HEK293 (cell line): ENCODE results near the gene STIM1.

ENCODE experiments used
- CTCF ChIP-seq: fragments of 450-650 bp; formaldehyde crosslinking; IDR thresholded peaks from 2 replicates; pipeline ENCODE4 v1.5.1; 2016; ENCODE audit warnings: missing biosample characterization, missing genetic modification characterization
- FEZF1 ChIP-seq: fragments of 450-650 bp; formaldehyde crosslinking; IDR thresholded peaks from 2 replicates; pipeline ENCODE4 v1.5.1; 2016; ENCODE audit warnings: missing biosample characterization, missing genetic modification characterization
- KLF9 ChIP-seq: fragments of 450-650 bp; formaldehyde crosslinking; IDR thresholded peaks from 2 replicates; pipeline ENCODE4 v1.5.1; 2016; ENCODE audit warnings: missing biosample characterization, missing genetic modification characterization, low read depth
- SCRT1 ChIP-seq: fragments of 450-650 bp; formaldehyde crosslinking; IDR thresholded peaks from 2 replicates; pipeline ENCODE4 v1.5.1; 2016; ENCODE audit warnings: missing biosample characterization, missing genetic modification characterization, borderline replicate concordance
- YY1 ChIP-seq: fragments of 450-650 bp; formaldehyde crosslinking; IDR thresholded peaks from 2 replicates; pipeline ENCODE4 v1.5.1; 2018; ENCODE audit warnings: missing biosample characterization, missing genetic modification characterization
- ZNF112 ChIP-seq: fragments of 450-650 bp; formaldehyde crosslinking; IDR thresholded peaks from 2 replicates; pipeline ENCODE4 v1.5.0; 2017; ENCODE audit warnings: missing biosample characterization, missing genetic modification characterization
- ZNF624 ChIP-seq: fragments of 450-650 bp; formaldehyde crosslinking; IDR thresholded peaks from 2 replicates; pipeline ENCODE4 v1.5.1; 2017; ENCODE audit warnings: missing biosample characterization, missing genetic modification characterization
- ZNF704 ChIP-seq: fragments of 450-650 bp; formaldehyde crosslinking; IDR thresholded peaks from 2 replicates; pipeline ENCODE4 v1.5.1; 2016; ENCODE audit warnings: missing biosample characterization, missing genetic modification characterization
- TF ChIP-seq, protein P1 (sequence below): fragments of 450-650 bp; formaldehyde crosslinking; IDR thresholded peaks from 2 replicates; pipeline ENCODE4 v1.5.1; 2016; ENCODE audit warnings: missing biosample characterization, missing genetic modification characterization, borderline replicate concordance

DNA sequence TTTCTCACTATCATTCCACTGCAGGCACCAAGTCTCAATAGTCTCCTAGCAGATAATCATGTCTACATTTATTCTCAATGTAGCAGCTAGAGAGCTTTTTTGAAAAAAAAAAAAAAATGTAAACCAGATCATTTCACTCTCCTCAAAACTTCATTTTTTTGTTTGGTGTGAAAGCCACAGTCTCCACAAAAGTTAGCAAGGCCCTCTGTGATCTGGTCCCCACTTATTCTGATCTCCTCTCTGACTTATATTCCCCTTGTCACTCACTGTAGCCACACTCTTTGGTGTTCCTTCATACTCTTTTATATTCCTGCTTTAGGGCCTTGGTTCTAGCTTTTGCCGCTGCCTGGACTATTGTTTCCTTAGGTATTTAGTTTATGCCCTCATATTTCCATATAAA is 137.5 kb downstream of the STIM1 start:
- TF ChIP-seq YY1 (tag by site-specific recombination), result no peak
- TF ChIP-seq CTCF, result no peak
- no peak for TF ChIP-seq ZNF624 (tag by site-specific recombination)
- TF ChIP-seq KLF9 (tag by site-specific recombination), result no peak
- TF ChIP-seq FEZF1, result no peak
- no peak for TF ChIP-seq SCRT1 (tag by site-specific recombination)
- no peak for TF ChIP-seq ZNF704 (tag by site-specific recombination)
- TF ChIP-seq ZNF112, result no peak
- TF ChIP-seq, protein P1, sequence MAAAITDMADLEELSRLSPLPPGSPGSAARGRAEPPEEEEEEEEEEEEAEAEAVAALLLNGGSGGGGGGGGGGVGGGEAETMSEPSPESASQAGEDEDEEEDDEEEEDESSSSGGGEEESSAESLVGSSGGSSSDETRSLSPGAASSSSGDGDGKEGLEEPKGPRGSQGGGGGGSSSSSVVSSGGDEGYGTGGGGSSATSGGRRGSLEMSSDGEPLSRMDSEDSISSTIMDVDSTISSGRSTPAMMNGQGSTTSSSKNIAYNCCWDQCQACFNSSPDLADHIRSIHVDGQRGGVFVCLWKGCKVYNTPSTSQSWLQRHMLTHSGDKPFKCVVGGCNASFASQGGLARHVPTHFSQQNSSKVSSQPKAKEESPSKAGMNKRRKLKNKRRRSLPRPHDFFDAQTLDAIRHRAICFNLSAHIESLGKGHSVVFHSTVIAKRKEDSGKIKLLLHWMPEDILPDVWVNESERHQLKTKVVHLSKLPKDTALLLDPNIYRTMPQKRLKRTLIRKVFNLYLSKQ (tag by site-specific recombination), result no peak
